Effector memory CD4-positive, alpha-beta T cell (primary cell): ENCODE results near the gene RASL10B.
A peak's percentile ranks its signal among the peaks of the same experiment; 100 is the strongest.

Experiments
- DNase-seq, 3 donors: peaks; one replicate each; pipeline ENCODE4 v3.0.0-alpha.2; 2020
- H3K27ac ChIP-seq: 2 replicates; pipeline ENCODE4 v1.7.0; 2013; ENCODE audit warnings: mild to moderate bottlenecking, low read length, moderate library complexity; ENCODE audit not compliant: insufficient read depth, poor library complexity, severe bottlenecking
- H3K27me3 ChIP-seq: replicated peaks from 2 replicates; pipeline ENCODE4 v1.7.0; 2013; ENCODE audit warnings: mild to moderate bottlenecking, low read length; ENCODE audit not compliant: insufficient read depth, control insufficient read depth, poor library complexity, severe bottlenecking
- H3K36me3 ChIP-seq: 2 replicates; pipeline ENCODE4 v1.7.0; 2013; ENCODE audit warnings: mild to moderate bottlenecking, low read length, moderate library complexity; ENCODE audit not compliant: control insufficient read depth, insufficient read depth
- H3K4me1 ChIP-seq: 2 replicates; pipeline ENCODE4 v1.7.0; 2013; ENCODE audit warnings: low read length, mild to moderate bottlenecking; ENCODE audit not compliant: control insufficient read depth, insufficient read depth, poor library complexity, severe bottlenecking
- H3K4me3 ChIP-seq: 2 replicates; pipeline ENCODE4 v1.7.0; 2013; ENCODE audit warnings: low read length, low read depth, mild to moderate bottlenecking; ENCODE audit not compliant: insufficient read depth, poor library complexity, severe bottlenecking
- H3K9me3 ChIP-seq: 2 replicates; pipeline ENCODE4 v1.7.0; 2013; ENCODE audit warnings: mild to moderate bottlenecking, low read length, moderate library complexity; ENCODE audit not compliant: control insufficient read depth

Gene RASL10B

DNA sequence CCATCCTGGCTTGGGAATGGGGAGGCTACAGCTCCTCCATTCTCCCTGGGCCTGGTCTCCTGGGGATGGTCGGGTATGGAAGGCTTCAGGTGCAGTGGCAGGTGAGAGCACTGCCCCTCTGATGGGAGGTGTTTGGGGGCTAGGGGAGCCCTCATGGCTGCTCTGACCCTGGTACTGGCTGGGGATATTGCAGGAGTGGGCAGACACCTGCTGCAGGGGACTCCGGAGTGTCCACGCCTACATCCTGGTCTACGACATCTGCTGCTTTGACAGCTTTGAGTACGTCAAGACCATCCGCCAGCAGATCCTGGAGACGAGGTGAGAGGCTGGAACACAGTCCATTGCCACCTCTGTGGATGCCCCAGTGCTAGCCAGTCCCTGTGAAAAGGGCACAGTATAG lies 8.8 kb downstream of the RASL10B start:
- Histone ChIP-seq H3K27ac (no peak overlapping the region), H3K36me3 (no peaks in the 10 kb centered on the region), H3K4me3 (no peak overlapping the region), H3K4me1 (peaks cover 4% of the 10 kb centered on the region), H3K27me3 (peaks cover 15% of the 10 kb centered on the region), H3K9me3 (no peaks in the 10 kb centered on the region)
- no peak for DNase-seq

- DNase-seq, result no peak
- H3K27ac ChIP-seq, result no peak overlapping the region
- H3K4me1 ChIP-seq, result peaks cover 4% of the 10 kb centered on the region
- peak overlapping the region; percentile 25 for H3K4me3 ChIP-seq
- peaks cover 15% of the 10 kb centered on the region for H3K27me3 ChIP-seq
- no peaks in the 10 kb centered on the region for H3K36me3 ChIP-seq
- no peaks in the 10 kb centered on the region for H3K9me3 ChIP-seq
These were observed 9.8 kb downstream of the RASL10B start for GRCh38 chr17:35740997-35741931.

DNA sequence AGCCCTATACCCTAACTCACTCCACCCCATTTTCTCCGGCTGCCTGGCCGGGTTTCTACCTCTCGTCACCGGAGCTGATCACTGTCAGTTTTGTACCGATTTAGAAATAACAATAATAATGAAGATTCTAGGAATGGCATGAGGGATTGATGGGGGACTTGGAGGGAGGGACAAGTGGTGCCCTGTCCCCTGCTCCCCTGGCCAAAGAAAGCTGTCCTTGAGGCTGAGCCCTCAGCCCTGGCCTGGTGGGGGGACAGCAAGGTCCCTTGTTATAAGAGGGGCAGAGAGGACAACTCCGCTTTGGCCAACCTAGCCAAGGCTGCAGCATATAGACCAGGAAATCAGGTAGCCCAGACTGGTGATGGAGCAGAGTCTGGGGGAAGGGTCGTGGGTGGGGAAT lies 11.1 kb downstream of the RASL10B start:
- Histone ChIP-seq H3K9me3 (no peaks in the 10 kb centered on the region), H3K4me1 (peaks cover 4% of the 10 kb centered on the region), H3K4me3 (no peak overlapping the region), H3K36me3 (no peaks in the 10 kb centered on the region), H3K27ac (no peak overlapping the region), H3K27me3 (peaks cover 15% of the 10 kb centered on the region)
- DNase-seq, result no peak

DNA sequence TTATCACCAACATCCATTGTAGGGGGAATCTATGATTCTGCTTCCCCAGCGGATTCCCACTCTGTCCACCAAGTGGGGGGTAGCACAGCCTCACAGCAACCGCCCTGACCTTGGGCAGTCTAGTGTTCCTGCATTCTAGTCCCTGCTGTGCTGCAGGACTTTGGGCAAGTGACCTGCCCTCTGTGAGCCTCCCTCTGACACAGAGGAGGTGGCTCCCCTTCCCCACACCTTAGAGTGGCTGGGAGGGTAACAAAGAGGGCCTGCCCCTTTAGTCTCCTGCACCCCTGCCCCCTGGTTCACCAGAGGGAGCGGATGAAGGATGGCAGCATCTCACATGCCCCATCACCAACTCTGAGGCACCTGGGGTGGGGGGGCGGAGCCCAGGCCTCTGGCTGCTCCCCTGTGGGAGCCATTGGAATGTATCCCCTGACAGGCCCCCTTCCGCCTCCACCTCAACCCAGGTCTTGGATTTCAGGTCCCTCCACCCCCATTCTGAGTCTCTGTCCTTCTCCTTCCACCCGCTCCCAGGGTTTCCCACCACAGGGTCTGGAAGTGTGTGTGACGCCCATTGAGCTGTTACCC lies 11.5 kb downstream of the RASL10B start:
- DNase-seq, result no peak
- Histone ChIP-seq H3K27ac (no peak overlapping the region), H3K27me3 (peaks cover 17% of the 10 kb centered on the region), H3K4me1 (peaks cover 4% of the 10 kb centered on the region), H3K36me3 (no peaks in the 10 kb centered on the region), H3K9me3 (no peaks in the 10 kb centered on the region), H3K4me3 (no peak overlapping the region)

DNA sequence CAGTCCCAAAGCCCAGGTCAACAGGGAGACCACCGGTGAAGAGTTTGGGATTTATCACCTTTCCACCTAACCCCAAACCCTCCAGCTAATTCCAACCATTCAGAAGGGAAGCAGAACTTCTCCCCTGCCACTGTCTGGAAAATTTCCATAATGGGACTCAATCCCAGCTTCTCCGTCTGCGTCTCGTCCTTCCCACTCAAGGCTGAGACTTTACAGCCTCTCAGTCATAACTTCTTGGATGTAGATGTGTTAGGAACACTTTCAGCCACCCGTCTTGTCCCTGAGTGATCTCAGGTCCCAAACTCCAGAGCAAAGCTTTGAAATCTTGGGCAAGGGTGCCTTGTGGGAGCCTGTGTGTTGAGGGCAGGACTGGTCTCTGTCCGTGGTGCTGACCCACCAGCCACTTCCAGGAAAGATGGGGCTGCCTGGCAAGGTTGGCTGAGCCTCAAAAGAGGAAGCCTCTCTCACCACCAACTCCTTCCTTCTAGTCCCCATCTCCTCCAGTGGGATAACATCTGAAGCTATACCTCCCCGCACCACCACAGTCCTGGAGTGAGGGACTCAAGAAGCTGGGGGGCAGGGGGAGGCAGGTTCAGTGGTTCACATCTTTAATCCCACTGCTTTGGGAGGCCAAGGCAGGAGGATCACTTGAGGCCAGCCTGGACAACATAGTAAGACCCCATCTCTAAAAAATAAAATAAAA lies 12.3 kb downstream of the RASL10B start:
- Histone ChIP-seq H3K9me3 (no peaks in the 10 kb centered on the region), H3K27ac (no peak overlapping the region), H3K27me3 (peaks cover 24% of the 10 kb centered on the region), H3K36me3 (no peaks in the 10 kb centered on the region), H3K4me3 (no peak overlapping the region), H3K4me1 (peaks cover 4% of the 10 kb centered on the region)
- DNase-seq, result no peak

DNA sequence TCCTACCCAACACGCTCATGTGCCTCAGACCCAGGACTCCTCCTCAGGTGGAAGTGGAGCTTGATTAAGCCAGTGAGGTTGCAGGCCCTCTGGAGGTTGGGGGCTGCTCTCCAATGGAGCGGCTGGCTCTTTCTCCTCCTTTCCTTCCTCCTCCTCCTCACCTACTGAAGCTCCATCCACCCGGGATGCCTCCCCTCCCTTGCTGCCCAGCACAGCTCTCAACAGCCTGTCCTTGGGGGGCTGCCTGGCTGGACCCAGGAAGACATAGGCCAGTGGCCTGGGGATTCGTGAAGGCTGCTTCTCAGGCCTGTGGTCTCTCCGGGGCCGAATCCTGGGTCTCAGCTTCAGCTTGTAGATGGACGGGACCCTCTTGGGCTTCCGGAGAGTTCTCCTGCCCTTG lies 13.4 kb downstream of the RASL10B start:
- Histone ChIP-seq H3K27me3 (peaks cover 34% of the 10 kb centered on the region), H3K4me1 (peaks cover 4% of the 10 kb centered on the region), H3K36me3 (no peaks in the 10 kb centered on the region), H3K27ac (no peak overlapping the region), H3K4me3 (no peak overlapping the region), H3K9me3 (no peaks in the 10 kb centered on the region)
- no peak for DNase-seq

DNA sequence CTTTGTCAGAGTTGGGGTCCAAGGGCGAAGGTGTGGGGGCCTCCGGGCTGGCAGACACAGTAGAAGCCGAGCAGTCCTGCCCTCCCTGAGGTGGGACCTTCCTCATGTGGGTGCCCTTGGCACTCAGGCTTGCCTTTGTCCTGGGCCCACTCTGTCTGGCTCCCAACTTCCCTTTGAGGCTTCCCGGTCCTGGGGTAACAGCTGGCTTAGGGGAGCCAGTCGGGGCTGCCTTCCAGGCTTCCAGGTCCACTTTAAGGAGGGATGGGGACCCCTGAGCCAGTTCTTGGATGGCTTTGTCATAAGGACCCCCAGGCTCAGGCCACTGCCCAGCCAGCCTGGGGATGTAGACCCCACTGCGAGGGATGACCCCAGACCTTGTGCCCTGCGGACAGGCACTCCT lies 13.8 kb downstream of the RASL10B start:
- H3K36me3 ChIP-seq, result no peaks in the 10 kb centered on the region
- no peak for DNase-seq
- H3K4me1 ChIP-seq, result peaks cover 4% of the 10 kb centered on the region
- no peak overlapping the region for H3K27ac ChIP-seq
- H3K9me3 ChIP-seq, result no peaks in the 10 kb centered on the region
- peaks cover 38% of the 10 kb centered on the region for H3K27me3 ChIP-seq
- no peak overlapping the region for H3K4me3 ChIP-seq

DNA sequence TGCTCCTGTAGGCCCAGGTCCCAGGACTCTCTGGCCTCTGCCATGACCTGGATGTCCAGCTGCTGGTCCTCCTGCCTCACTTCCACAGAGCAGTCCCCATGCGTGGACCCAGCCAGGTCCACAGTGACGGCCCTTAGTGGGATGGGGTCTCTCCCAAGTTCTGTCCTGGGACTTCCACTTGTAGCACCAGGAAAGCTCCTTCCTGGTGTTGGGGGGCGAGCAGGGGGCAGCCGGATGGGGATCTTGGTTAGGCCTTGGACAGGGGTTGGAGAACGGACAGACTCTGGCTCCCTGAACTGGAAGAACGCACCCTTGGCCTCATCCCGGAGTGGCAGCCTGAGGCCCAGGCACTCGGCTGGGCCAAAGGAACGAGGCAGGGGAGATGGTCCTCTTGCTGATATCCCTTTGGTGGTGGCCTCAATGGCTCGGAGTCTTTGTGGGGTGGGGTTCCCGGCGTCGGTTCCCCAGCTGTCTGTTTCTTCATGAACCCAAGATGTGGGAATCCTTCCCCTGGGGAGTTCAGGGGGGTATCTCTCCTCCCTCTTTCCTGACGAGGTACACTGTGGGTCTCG lies 14.4 kb downstream of the RASL10B start:
- Histone ChIP-seq H3K4me1 (peaks cover 4% of the 10 kb centered on the region), H3K27ac (no peak overlapping the region), H3K9me3 (no peaks in the 10 kb centered on the region), H3K36me3 (no peaks in the 10 kb centered on the region), H3K27me3 (peaks cover 38% of the 10 kb centered on the region), H3K4me3 (no peak overlapping the region)
- no peak for DNase-seq

GRCh38 chr17:35747540-35748017 lies 16.1 kb downstream of the RASL10B start:
- Histone ChIP-seq H3K27me3 (peaks cover 27% of the 10 kb centered on the region), H3K4me1 (no peaks in the 10 kb centered on the region), H3K36me3 (no peaks in the 10 kb centered on the region), H3K9me3 (no peaks in the 10 kb centered on the region), H3K27ac (no peak overlapping the region), H3K4me3 (no peak overlapping the region)
- peak; percentile 50 to 63 (median 53) for DNase-seq
